GM18861 (cell line): Measurements from ENCODE around the gene SYNM.

Source experiments
- ATAC-seq: cut with Tn5 transposase; IDR thresholded peaks from one replicate; pipeline ENCODE4 v1.9.1; 2021; ENCODE audit not compliant: unreplicated experiment

Gene SYNM

DNA sequence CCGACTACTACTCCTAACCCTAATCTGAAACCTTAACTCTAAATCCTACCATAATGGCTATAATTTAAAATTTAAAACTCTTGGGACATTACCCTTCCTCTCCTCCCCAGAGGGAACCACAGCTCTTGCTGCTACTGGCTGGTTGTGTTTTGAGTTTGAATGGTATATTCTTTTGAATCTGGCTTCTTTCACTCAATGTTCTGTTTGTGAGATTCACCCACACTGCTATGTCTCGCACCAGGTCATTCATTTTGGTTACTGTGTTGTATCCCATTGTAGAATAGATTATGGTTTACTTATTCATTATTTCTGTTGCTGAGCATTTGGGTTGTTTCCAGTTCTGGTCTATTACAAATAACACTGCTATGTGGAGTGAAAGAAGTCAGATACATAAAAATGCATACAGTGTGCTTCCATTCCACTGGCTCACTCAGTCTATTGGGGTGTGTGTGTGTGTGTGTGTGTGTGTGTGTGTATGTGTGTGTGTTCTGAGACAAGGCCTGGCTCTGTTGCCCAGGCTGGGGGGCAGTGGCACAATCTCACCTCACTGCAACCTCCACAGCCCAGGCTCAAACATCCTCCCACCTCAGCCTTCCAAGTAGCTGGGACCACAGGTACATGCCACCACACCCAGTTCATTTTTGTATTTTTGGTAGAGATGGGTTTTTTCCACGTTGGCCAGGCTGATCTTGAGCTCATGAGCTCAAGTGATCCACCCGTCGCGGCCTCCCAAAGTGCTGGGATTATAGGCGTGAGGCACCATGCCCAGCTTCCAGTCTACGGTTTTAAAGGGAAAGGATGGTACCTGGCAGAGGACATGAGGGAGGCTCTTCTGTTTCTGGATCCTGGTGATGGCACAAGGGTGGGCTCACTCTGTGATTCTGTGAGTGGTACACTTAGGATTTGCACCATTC is 19.2 kb upstream of the SYNM start:
- no peak for ATAC-seq

DNA sequence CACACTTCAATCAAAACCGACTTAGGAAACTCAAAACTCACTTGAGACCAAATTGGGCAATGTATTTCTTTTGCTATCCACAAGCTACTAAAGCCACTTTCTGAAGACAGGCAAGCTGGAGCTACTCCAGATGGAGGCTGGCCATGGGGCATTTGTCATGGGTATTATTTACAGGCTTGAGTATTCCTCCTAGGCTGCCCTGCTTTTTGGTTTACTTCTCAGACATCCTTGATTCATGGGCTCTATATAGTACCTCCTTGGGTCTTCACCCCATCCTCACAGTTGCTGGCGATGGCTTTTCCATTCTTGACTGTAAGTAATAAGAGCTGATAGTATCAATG is 18.6 kb upstream of the SYNM start:
- ATAC-seq, result no peak

- no peak for ATAC-seq
Observed at GRCh38 chr15:99087405-99087943, 17.4 kb upstream of the SYNM start.

DNA sequence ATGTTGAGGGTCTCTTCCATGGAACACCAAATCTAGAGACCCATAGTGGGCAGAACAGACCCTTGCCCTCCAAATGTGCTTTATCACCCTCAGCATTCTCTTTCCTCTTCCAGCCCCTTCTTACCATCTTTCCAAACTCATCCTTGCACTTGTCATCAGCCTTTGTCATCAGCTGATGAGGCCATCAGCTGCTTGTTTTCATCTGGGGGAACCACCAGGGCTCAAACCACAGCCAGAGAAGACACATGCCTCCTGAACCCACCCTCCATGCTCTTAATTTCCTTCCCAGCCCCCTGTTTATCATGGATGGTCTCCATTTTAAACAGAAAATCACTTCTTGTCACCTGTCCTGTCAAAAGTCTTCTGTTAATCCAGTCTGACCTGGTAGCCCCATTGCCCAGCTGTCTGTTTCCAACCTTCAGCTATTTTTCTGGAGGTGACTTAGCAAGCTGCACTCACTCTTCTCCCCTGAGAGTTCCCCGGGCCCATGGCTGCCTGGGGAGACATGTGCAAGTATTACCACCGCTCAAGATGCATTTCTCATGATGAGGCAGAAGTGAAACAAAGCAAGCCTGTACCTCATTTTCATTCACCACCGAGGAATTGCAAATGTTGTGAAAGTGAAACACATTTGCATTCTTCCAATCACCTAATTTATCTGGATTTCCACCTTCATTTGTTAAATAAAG is 14.7 kb upstream of the SYNM start:
- ATAC-seq, result peak; percentile 99

- no peak for ATAC-seq
Observed at GRCh38 chr15:99090938-99091337, 13.9 kb upstream of the SYNM start.

DNA sequence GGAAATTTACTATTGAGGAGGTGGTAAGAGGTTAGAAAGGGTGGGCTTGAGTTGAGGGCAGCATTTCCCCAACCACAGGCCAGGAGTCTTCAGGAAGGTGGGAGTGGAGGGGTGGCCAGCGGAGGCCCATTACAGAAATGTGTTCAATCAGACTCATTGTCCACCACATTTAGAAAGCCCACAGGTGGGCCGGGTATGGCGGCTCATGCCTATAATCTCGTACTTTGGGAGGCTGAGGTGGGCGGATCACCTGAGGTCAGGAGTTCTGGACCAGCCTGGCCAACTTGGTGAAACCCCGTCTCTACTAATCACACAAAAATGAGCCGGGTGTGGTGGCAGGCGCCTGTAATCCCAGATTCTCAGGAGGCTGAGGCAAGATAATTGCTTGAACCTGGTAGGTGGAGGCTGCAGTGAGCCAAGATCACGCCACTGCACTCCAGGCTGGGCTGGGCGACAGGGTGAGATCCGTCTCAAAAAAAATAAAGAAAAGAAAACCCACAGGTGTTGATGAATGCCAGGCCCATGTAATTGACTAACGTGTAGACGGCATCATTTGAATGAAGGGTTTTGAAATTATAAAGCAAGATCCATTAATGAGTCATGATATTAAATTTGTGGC is 12.2 kb upstream of the SYNM start:
- ATAC-seq, result no peak

DNA sequence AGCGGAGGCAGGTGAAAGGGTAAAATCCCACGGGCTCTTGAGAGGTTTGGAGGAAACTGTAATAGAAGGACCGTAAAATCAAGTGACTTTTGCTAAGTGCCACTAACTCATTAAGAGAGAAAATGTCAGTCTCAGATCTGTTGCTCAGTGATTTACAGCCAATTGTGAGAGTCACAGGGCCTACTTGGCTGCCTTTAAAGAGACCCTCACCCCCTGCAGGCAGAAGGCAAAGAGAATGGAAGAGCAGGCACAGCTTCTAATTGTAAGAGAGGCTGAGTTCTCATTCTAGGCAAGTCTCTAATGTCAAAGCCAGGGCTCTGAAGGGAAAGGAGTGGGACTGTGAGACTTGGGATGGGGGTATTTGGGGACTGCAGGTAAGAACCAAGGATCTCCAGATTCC is 9.3 kb upstream of the SYNM start:
- ATAC-seq, result no peak

GRCh38 chr15:99096173-99096893 is 8.5 kb upstream of the SYNM start:
- ATAC-seq, result no peak

- ATAC-seq, result no peak
Observed at GRCh38 chr15:99096894-99097426, 7.9 kb upstream of the SYNM start.

GRCh38 chr15:99097441-99098410 is 7.2 kb upstream of the SYNM start:
- no peak for ATAC-seq

DNA sequence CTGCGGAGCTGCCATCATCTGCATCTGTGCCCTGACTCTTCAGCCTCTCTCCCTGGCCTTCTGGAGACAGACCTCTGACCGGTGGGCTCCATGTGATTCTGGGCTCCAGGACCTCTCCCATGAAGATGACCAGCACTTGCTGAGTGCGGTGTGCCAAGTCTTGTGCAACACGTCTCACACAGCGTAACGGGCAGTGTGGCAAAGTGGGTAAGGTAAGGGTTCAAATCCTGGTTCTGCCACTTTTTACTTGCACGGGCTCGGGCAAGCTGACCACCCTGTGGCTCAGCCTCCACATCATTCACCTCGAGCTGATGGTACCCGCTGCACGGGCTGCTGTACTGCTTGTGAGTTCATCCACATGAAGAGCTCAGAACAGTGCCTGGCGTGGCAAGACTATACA is 6.5 kb upstream of the SYNM start:
- ATAC-seq, result no peak

- ATAC-seq, result no peak
Observed at GRCh38 chr15:99098991-99099390, 5.9 kb upstream of the SYNM start.

GRCh38 chr15:99099661-99100060 is 5.2 kb upstream of the SYNM start:
- no peak for ATAC-seq

DNA sequence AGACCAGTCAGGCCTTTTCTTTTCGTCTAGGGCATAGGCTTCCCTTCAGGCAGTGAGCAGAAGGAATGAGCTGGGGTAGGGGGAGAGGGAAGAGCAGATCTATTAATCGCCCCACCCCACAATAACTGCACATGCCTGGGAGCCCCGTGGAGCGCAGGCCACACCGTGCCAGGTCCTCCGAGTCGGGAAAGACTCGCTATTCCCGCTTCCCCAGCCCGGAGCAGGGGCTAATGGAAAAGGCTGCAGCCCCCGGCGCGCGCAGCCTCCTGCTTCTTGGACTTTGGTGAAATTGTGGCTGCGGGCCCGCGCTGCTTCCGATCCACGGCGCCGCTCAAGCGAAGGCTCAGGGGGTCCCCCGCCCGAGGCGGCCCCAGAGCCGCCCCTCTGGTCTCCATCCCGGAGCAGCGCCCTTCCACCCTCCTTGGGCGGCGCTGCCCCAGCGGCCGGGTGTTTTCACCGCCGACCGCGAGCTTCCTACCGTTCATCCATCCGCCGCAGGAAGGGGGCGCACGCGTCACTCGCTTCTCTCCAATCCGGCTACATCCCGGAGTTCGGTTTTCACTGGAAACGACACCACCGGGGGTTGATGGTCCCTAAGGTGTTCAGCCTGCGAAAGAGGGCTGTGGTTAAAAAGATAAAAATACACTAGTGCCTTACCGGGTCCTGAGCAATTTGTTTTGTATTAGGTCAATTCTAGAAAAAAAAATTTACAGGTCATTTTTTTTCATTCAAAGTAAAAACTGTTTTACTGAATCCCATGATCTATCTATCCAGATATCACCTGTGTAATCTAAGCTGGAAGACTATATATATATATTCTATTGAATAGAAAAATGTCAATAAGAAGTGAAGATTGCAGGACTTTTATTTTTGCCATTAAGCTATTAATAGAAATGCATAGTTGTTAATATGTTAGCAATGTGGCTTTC is 4.4 kb upstream of the SYNM start:
- ATAC-seq, result no peak

DNA sequence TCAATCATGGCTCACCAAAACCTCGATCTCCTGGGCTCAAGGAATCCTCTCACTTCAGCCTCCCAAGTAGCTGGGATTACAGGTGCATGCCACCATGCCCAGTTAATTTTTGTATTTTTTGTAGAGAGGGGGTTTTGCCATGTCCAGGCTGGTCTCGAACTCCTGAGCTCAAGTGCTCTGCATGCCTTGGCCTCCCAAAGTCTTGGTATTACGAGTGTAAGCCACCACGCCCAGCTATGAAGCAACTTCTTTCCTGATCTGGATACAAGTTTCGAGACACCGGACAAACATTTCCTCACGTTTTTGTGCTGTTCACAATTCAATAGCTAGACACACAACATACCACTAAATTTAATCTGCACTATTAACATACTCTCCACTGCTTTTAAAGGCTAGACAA is 3.4 kb upstream of the SYNM start:
- ATAC-seq, result no peak

DNA sequence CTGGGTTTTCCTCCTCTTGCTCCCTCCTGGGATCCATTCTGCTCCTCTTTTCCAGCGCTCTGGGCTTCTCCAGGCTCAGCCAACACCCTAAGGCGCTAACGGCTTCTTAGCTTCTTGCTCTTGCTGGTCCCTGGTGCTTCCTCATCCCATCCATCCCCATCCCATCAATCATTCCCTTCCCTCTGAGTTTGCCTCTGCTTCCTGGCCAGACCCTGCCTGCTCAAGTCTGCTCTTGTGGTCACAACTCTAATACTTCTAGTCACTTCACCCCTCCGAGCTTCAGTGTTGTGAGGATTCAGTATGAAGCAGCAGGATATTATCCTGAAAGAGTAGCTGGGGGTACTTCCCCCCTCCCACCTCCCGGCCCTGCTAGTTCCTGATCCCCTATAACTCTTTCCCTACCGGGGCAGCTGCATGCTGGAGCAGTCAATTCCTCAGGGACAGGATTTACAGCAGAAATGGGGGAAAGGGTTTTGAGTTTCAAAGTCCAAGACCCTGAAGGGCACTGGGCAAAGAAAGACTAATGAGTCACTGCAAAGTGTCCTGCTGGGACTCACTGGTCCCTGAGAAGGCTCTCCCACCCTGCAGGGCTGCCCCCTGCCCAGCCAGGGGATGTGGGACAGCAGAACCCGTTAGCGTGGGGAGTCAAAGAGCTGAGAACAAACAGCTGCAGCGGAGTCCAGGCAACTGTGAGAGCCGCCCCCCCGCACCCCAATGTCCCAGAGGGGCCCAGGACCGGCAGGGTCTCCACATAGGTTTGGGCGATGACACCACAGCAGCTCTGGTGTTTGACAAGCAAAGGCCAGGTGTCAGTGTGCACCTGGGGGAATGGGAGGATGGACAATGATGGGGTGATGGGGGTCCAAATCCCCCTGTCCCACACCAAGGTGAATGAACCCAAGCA is 2.3 kb upstream of the SYNM start:
- ATAC-seq, result no peak

DNA sequence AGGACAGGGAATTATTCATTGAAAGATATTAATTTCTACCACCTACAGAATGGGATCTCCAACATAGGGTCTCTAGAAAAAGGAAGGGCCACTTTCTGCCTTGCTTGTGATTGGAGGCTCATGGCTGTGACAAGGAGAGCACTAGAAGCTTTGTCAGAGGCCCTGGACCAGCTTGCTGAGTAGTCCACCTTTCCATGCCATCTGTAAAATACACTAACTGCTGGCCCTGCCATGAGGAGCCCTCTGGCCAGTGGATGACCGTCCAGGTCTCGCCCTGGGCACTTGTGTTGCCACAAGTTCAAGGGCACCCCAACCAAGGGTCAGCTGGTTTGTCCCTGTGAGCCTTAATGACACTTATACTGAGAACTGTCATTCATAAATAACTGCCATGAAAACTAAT is 1.6 kb upstream of the SYNM start:
- ATAC-seq, result no peak
